ENCODE measurements around the gene SMARCA2.

GRCh38 chr9:1996156-1996555 is 19.0 kb upstream of the SMARCA2 start:
- TF ChIP-seq TAF1 (IDR thresholded peaks at IDR 0.05; ENCODE audit: low read depth, low read length) (no peak), POLR2A (IDR thresholded peaks at IDR 0.05; ENCODE audit: low read depth, low read length) (no peak), PAX5 (IDR thresholded peaks at IDR 0.05; ENCODE audit: insufficient read depth, low read length, severe bottlenecking) (no peak)

All from GM12891 (cell line).